ENCODE results near the gene CHCHD1.

The CHCHD1 gene

DNA sequence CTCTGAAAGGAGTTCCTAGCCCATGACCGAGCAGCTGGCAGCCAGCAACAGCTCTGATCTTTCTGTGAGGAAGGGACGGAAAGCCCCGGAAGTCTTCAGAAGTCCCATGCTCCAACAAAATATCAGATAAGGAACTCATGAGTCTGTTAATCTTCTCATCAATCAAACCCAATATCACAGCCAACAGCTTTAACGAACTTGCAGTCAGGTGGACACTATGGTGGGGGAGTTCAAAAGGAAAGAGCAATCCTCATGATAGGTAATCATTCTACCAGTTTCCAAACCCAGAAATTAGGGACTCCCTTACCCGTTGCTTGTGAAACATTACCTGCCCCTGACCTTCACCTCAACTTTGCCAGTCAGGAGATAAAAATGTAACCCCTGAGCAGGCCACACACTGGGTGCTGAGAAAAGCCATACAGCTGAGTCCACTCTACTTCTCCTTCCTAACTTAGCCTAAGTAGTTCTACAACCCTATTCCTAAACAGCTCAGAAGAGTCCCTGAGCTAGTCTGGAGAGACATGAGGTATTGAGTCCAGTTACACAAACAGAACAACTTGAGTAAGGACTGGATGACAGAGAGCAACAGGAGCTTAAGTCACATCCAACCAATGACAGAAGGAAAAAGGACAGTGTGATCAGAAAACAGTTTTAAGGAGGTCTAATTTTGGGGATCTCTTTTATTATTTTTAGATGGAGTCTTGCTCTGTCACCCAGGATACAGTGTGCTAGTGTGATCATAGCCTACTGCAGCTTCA, 27.4 kb downstream of the CHCHD1 start:
- peaks cover 39% of the 10 kb centered on the region for H3K36me3 Mint-ChIP-seq
- no peak overlapping the region for H3K27ac Mint-ChIP-seq
- H3K27me3 Mint-ChIP-seq = no peaks in the 10 kb centered on the region
- H3K9me3 Mint-ChIP-seq = no peaks in the 10 kb centered on the region
- H3K4me1 Mint-ChIP-seq = peaks cover 54% of the 10 kb centered on the region
- ATAC-seq = no peak
- H3K4me3 Mint-ChIP-seq = no peak overlapping the region

DNA sequence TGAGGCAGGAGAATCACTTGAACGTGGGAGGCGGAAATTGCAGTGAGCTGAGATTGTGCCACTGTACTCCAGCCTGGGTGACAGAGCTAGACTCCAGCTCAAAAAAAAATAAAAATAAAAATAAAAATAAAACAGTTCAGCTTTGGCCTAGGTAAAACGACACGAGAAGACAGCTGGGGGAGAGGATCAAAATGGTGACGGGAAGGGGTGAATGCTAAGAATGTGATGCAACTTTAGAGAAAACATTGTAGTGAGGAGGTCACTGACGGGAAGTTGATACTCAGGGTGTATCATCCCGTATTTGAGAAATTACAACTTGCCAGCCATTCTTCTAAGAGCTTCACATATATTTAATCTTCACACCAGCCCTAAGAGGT, 28.5 kb downstream of the CHCHD1 start:
- Mint-ChIP-seq H3K4me3 (peak overlapping the region; percentile 89), H3K36me3 (peaks cover 45% of the 10 kb centered on the region), H3K4me1 (peaks cover 52% of the 10 kb centered on the region), H3K27me3 (no peaks in the 10 kb centered on the region), H3K27ac (peak overlapping the region; percentile 79), H3K9me3 (no peaks in the 10 kb centered on the region)
- no peak for ATAC-seq

DNA sequence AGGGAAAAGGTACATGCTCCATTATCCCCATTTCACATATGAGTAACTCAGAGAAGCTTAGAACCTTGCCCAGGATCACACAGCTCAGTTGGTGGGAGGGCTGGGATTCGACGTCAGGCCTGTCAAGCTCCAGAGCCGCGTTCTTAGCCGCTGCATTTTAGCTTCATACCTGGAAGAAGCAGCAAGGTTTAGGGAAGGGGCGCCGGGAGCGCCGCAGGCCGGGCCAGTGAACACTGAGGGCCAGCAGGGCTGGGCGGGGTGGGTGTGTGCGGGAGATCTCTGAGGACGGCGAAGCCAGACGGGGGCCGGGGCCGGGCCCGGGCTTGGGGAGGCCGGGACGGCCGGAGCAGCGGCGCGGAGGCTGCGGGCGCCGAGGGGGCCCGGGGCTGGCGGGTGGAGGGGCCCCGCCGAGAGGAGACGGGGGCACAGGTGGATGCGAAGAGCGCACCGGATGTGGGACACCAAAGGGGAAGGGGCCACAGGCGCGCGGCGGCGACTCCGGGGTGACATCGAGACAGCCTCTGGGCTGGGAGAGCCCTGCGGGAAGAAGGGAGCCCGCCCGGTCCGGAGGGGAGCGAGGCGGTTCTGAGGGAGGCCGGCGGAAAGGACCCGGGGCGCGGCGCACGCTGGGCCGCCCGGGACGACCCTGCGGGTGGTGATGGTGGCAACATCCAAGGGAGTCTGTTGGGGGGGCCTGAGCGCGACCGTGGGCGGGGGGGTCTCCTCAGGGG, 29.1 kb downstream of the CHCHD1 start:
- peak overlapping the region; percentile 89 for H3K4me3 Mint-ChIP-seq
- peaks cover 40% of the 10 kb centered on the region for H3K36me3 Mint-ChIP-seq
- no peaks in the 10 kb centered on the region for H3K9me3 Mint-ChIP-seq
- peak; percentile 60 for ATAC-seq
- peaks cover 48% of the 10 kb centered on the region for H3K4me1 Mint-ChIP-seq
- no peaks in the 10 kb centered on the region for H3K27me3 Mint-ChIP-seq
- peak overlapping the region; percentile 79 for H3K27ac Mint-ChIP-seq

- H3K4me1 Mint-ChIP-seq = peaks cover 30% of the 10 kb centered on the region
- no peak for ATAC-seq
- no peaks in the 10 kb centered on the region for H3K27me3 Mint-ChIP-seq
- H3K4me3 Mint-ChIP-seq = no peak overlapping the region
- peaks cover 31% of the 10 kb centered on the region for H3K36me3 Mint-ChIP-seq
- H3K9me3 Mint-ChIP-seq = no peaks in the 10 kb centered on the region
- H3K27ac Mint-ChIP-seq = peak overlapping the region; percentile 79
Observed at GRCh38 chr10:73812657-73813056, 30.8 kb downstream of the CHCHD1 start.

- no peak overlapping the region for H3K4me3 Mint-ChIP-seq
- peaks cover 29% of the 10 kb centered on the region for H3K36me3 Mint-ChIP-seq
- H3K27me3 Mint-ChIP-seq = no peaks in the 10 kb centered on the region
- H3K9me3 Mint-ChIP-seq = no peaks in the 10 kb centered on the region
- H3K4me1 Mint-ChIP-seq = peaks cover 24% of the 10 kb centered on the region
- H3K27ac Mint-ChIP-seq = no peak overlapping the region
- no peak for ATAC-seq
Observed at GRCh38 chr10:73813333-73813732, 31.5 kb downstream of the CHCHD1 start.

GRCh38 chr10:73814276-73814895, 32.5 kb downstream of the CHCHD1 start:
- no peak for ATAC-seq
- Mint-ChIP-seq H3K4me1 (peaks cover 13% of the 10 kb centered on the region), H3K27ac (no peak overlapping the region), H3K36me3 (peaks cover 29% of the 10 kb centered on the region), H3K27me3 (no peaks in the 10 kb centered on the region), H3K4me3 (no peak overlapping the region), H3K9me3 (no peaks in the 10 kb centered on the region)

- Mint-ChIP-seq H3K27ac (no peak overlapping the region), H3K4me3 (no peak overlapping the region), H3K27me3 (no peaks in the 10 kb centered on the region), H3K4me1 (peaks cover 6% of the 10 kb centered on the region), H3K36me3 (peaks cover 29% of the 10 kb centered on the region), H3K9me3 (no peaks in the 10 kb centered on the region)
- ATAC-seq = no peak
Observed at GRCh38 chr10:73814896-73815718, 33.3 kb downstream of the CHCHD1 start.

- H3K36me3 Mint-ChIP-seq = peaks cover 29% of the 10 kb centered on the region
- no peak overlapping the region for H3K4me3 Mint-ChIP-seq
- no peak overlapping the region for H3K27ac Mint-ChIP-seq
- H3K4me1 Mint-ChIP-seq = peaks cover under 1% of the 10 kb centered on the region
- no peaks in the 10 kb centered on the region for H3K27me3 Mint-ChIP-seq
- no peak for ATAC-seq
- H3K9me3 Mint-ChIP-seq = no peaks in the 10 kb centered on the region
Observed at GRCh38 chr10:73815719-73816030, 33.8 kb downstream of the CHCHD1 start.

- Mint-ChIP-seq H3K9me3 (no peaks in the 10 kb centered on the region), H3K36me3 (peaks cover 36% of the 10 kb centered on the region), H3K4me1 (no peaks in the 10 kb centered on the region), H3K27me3 (no peaks in the 10 kb centered on the region), H3K27ac (no peak overlapping the region), H3K4me3 (no peak overlapping the region)
- ATAC-seq = no peak
Observed at GRCh38 chr10:73816917-73817729, 35.3 kb downstream of the CHCHD1 start.

DNA sequence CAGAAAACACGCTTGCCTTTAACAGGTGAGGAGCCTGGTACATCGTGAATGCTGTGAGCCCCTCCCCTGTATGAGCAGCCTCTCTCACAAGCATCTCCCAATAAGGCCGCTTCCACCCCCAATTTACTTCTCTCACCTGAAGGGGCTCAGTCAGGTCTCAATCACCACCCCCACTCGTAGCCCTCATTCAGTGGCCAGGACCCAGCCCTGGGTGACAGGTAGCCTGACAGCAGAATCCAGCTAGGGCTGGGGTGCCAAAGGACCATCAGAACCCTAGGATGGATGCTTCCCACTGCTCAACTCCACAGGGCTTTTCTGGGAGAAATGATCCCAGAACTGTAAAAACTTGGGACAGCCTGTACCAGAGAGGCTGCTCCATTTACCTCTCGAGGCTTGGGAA, 36.0 kb downstream of the CHCHD1 start:
- Mint-ChIP-seq H3K27ac (no peak overlapping the region), H3K27me3 (no peaks in the 10 kb centered on the region), H3K4me1 (no peaks in the 10 kb centered on the region), H3K36me3 (peaks cover 40% of the 10 kb centered on the region), H3K4me3 (no peak overlapping the region), H3K9me3 (no peaks in the 10 kb centered on the region)
- no peak for ATAC-seq

DNA sequence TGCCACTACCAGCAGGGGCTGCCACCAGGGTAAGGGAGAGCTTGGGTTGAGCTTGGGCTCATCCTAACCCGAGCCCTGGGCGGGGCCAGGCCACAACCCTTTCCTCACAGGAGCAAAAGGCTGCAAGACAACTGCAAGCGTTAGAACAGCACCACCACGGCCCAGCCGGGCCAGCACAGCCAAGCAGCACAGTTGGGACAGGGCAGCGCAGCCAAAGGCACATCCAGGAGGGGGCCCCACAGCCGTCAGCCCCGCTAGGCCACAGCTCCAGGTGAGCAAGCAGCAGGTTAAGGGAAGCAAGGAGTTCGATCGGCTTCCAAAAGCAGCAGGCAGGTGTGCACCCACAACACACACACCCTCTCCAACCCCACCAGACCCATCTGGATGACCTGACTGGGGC, 36.6 kb downstream of the CHCHD1 start:
- ATAC-seq = no peak
- H3K36me3 Mint-ChIP-seq = peaks cover 34% of the 10 kb centered on the region

GRCh38 chr10:73819081-73819480, 37.2 kb downstream of the CHCHD1 start:
- no peak for ATAC-seq
- H3K36me3 Mint-ChIP-seq = peaks cover 29% of the 10 kb centered on the region
- H3K4me3 Mint-ChIP-seq = no peak overlapping the region
- no peaks in the 10 kb centered on the region for H3K9me3 Mint-ChIP-seq
- no peaks in the 10 kb centered on the region for H3K27me3 Mint-ChIP-seq
- H3K4me1 Mint-ChIP-seq = no peaks in the 10 kb centered on the region
- no peak overlapping the region for H3K27ac Mint-ChIP-seq

More for the DNA sequence above, 36.6 kb downstream of the CHCHD1 start:
- H3K4me1 Mint-ChIP-seq = no peaks in the 10 kb centered on the region
- H3K9me3 Mint-ChIP-seq = no peaks in the 10 kb centered on the region
- no peaks in the 10 kb centered on the region for H3K27me3 Mint-ChIP-seq
- H3K27ac Mint-ChIP-seq = no peak overlapping the region
- no peak overlapping the region for H3K4me3 Mint-ChIP-seq

DNA sequence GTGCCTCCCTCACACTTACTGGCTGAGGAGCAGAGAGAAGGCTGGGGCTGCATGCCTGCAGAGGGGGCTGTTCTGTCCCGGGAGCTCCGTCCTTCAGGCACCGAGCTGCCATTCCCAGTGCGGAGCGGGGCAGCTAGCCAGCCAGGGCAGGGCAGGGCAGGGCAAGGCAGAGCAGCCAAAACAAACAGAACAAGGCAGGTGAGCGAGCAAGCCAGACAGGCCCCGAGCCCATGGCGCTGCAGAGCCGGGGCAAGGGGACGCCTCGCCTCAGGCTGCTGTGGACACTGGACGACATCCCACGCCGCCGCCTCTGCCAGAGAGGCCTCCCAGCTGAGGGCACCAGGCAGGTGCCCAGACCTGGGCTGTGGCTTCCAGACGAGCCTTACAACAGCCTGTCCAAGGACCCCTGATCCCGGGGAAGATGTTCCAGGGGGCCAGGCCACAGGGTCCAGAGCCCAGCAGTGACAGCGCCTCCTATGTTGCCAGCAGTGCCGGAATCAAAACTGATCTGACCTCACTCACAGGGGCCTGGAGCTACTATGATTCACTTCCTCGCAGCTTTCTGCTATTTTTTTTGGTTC, 37.8 kb downstream of the CHCHD1 start:
- Mint-ChIP-seq H3K4me1 (no peaks in the 10 kb centered on the region), H3K4me3 (no peak overlapping the region), H3K9me3 (no peaks in the 10 kb centered on the region), H3K36me3 (peaks cover 32% of the 10 kb centered on the region), H3K27ac (no peak overlapping the region), H3K27me3 (no peaks in the 10 kb centered on the region)
- ATAC-seq = no peak

GRCh38 chr10:73823391-73823790, 41.5 kb downstream of the CHCHD1 start:
- Mint-ChIP-seq H3K4me1 (no peaks in the 10 kb centered on the region), H3K4me3 (no peak overlapping the region), H3K27me3 (no peaks in the 10 kb centered on the region), H3K9me3 (no peaks in the 10 kb centered on the region), H3K36me3 (peaks cover 44% of the 10 kb centered on the region), H3K27ac (no peak overlapping the region)
- no peak for ATAC-seq

Measured in stimulated activated memory B cell treated with anti-CD40 and anti-IgM and Interleukin-4, amounts not matched to agents 10 μg/mL and 1 μg/mL and 100 μg/mL, for 72 hours (primary cell).